GM21528 (cell line): Measurements from ENCODE around the gene SCN5A.

ENCODE experiments used
- ATAC-seq: cut with Tn5 transposase; IDR thresholded peaks from one replicate; pipeline ENCODE4 v1.9.1; 2021; ENCODE audit warnings: mild to moderate bottlenecking, moderate library complexity; ENCODE audit not compliant: unreplicated experiment, low FRiP score

Gene SCN5A

DNA sequence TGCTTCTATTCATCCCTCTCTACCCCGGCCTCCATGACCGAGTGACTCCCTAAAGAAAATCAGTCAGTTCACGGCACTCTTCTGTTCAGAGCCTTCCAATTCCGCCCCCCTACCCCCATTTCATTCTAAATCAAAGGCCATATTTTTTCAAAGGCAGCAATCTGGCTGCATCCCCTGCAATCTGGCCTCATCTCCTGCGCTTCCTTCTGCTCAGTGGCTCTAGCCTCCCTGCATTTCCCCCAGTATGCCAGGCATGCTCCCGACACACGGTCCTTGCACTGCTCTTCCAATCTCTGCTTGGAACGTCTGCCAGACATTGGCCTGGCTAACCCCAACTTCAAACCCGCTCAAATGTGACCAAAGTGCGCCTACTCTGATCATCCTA lies 85.6 kb downstream of the SCN5A start:
- no peak for ATAC-seq

DNA sequence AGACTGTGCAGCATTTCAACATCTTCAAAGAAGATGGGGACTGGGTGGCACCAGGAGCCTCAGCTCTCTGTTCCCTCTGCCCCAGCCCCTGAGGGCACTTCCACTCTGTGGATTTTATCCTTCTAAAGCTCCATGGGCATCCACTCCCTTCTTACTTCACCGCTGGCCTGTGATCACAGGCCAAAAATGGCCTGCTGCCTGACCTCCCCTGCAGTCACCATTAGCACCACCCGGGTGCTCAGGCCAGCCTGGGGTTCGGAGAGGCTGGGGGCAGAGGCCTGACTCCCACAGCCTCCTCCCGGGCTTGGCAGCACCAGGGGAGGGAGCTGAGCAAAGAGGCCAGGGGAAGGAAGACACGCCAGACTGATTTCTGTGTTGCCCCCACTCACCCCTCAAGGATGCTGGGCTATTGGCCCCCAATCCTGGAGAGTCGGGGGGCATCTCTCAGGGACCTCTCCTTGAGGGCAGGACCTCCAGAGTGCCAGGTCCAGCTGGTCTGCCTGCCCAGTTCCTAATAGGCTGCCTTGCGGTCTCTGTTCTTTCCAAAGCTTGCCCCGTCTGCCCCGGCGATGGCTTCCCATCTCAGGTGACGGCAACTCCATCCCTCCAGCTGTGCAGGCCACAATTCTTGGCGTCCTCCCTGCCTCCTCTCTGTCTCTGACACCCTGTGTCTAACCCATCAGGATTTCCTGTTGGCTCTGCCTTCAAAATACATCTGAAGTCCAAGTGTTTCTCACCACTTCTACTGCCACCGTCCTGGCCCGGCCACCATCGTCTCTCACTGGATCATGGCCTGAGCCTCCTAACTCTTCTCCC lies 86.2 kb downstream of the SCN5A start:
- no peak for ATAC-seq

DNA sequence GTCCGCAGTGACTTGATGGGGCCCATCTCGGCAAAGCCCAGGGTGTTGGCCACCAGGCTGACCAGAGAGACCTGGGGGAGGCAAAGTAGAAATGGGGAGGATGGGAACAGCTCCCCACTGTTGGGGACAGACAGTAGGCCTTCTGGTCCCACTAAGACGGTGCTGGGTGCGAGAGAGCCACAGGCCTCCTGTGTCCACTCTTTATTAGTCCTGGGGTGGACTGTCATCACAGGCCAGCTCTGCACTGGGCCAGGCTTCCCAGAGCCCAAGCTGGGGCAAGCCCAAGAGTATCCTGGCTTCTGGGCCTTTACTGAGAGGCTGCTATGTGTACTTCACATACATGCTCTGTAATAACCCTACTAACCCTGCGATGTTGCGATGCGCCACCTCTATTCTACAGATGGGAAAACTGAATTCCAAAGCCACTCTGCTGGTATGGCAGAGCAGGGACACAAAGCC lies 87.0 kb downstream of the SCN5A start:
- ATAC-seq, result no peak

DNA sequence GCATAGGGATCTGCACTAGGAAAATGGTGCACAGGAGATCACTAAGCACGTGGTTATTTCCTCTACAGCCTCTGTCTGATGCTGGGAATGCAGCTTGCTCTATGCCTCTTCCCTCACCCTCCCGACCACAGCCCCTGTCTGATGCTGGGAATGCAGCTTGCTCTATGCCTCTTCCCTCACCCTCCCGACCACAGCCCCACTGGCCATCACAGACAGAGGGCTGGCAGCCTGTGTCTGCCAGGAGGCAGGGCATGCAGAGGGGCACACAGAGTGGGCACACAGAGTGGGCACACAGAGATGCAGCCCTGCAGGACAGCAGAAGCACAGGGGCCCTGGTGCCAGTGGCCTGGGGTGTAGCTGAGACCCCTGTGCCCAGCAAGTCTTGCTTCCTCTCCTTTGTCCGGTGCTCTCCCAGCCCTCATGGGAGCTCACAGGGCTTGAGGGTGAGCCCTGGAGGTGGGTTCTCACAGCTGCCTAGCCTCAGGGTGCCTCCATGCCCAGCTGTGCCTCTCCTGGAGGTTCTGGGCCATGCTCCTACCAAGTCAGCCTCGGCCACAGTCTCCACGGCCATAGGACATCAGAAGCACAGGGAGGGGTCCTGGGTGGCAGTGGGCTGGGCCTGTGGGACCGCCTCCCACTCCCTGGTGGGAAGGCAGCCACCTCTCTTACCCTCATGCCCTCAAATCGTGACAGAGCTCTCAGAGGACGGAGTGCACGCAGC lies 87.6 kb downstream of the SCN5A start:
- ATAC-seq, result no peak

DNA sequence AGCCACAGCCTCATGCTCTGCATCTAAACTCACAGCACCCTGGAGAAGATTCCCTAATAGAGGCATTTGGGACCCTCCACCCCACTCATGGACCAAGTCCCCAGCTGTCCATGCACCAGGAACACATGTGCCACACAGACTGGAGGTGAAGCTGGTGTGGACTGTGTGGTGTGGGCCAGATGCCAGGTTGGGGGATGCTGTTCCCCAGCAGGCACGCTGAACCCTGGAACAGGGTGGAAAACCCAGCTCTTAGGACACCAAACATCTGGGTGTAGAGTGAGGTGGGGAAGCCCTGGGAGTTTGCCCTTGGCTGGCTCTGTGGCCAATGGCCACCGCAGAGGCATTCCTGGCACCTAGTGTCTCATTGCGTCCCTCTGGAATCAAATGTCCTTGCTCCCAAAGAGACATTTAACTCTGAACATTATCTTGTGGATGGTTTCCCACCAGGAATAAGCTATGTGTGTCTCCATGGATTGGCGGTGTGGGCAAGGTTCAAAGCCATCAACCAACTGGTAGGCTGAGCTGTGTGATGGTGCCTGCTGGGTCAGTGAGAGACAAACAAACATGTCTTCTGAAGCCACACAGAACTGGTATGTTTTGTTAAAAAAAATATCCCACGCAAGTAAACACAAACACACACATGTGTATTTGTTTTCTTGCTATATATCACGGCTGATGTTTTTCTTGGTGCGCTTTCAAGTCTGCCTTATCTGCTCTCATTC lies 88.3 kb downstream of the SCN5A start:
- ATAC-seq, result no peak

DNA sequence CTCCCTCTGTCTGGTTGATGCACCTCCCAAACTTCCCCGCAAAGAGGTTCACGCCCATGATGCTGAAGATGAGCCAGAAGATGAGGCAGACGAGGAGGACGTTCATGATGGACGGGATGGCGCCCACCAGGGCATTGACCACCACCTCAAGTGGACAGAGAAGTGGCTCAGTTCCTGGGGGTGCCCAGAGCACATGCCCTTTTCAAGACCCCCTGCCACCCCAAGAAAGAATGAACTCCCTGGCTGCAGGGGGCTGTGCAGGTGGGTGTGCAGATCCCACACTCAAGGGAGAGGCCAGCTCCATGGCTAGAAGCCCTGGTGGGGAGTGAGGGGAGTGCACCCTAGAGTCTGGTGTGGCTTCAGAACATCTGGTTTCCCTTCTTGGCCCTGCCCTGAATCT lies 89.2 kb downstream of the SCN5A start:
- ATAC-seq, result no peak

DNA sequence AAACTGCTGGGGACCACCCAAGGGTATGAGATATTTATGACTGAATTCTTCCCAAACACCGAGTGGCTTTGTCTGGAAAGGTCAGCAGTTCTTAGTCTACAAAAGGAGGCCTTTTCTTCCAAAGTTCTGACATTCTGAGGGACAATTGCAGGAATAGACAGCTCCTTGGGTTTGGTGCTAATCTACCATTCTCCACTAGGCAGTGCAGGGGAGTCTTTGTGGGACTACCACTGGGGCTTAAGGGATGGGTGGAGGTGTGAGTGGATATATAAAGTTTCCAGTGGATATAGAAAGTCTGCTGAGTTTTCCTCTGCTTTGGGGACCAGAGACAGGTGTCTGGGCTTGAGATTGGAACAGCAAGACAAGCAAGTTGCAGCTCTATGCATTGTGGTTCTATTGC lies 90.6 kb downstream of the SCN5A start:
- ATAC-seq, result no peak

DNA sequence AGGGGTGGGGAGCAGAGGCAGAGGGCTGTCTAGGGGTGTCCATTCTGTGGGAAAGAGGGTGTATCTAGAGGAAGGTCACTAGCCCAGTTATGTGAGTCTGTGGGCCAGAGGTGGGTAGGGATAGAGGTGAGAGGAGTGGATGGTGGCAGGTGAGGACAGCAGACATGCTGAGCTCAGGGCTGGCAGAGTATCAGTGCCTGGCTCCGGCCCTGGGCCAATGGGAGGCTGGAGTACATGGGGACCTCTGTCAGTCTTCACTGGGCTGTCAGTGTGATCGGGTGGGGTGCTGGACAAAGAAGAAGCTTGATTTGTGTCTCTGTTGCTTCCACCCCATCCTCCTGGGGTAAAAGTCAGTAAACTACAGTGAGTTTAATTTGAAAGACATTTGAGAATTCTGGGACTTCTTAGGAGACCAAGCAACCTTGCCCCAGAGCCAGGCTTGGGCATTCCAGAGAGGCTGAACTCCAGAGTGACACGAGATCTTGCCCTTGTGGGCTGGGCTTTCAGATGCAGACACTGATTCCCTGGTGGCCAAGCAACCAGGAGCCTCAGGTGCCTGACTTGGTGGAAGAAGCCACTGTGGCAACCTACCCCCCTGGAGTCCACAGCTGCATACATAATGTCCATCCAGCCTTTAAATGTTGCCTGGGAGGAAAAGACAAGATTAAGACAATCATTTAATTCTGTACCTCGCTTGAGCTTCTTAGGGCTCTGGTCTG lies 92.7 kb downstream of the SCN5A start:
- ATAC-seq, result no peak

DNA sequence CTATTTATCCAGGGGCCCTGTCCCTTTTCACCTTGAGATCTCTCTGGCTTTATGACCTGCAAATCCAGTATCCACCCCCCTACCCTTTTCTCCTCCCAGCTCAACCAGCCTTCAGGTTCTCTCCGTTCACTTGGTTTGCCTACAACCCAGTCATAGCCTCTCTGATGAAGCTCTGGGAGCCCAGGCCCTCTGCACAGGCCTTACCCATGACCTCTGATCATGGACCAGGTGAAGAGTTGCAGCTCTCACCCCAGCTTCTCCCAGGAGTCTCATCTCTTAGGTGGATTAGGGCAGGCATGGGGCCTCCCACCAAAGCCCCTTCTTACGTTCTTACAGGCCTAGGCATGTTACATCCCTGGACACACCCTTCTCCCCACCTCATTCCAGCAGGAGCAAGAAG lies 93.6 kb downstream of the SCN5A start:
- ATAC-seq, result no peak

DNA sequence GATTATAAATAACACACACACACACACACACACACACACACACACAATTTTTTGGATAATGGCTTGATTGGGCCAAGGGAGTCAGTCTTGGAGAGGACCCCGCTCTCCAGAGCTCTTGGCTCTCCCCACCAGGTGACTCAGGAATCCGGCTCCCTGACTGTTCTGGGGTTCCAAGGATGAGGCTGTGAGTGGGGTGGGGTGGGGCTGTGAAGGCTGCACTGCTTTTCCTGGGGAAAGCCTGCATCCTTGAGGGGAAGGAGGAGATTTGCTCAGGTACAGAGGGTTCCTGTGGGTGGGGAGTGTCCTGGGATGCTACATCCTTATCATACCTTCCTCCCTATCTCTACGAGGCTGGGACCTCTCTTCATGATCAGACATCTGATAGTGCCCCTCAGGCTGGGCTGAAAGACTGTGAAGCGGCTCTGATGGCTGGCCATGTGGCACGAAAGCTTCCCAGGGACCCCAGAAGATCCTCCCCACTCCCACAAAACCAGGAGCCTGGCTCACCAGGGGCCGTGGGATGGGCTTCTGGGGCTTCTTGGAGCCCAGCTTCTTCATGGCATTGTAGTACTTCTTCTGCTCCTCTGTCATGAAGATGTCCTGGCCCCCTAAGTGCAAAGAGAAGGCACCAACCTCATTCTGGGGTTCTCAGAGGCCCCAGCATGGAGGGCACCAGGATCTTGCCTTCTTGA lies 94.2 kb downstream of the SCN5A start:
- ATAC-seq, result no peak

DNA sequence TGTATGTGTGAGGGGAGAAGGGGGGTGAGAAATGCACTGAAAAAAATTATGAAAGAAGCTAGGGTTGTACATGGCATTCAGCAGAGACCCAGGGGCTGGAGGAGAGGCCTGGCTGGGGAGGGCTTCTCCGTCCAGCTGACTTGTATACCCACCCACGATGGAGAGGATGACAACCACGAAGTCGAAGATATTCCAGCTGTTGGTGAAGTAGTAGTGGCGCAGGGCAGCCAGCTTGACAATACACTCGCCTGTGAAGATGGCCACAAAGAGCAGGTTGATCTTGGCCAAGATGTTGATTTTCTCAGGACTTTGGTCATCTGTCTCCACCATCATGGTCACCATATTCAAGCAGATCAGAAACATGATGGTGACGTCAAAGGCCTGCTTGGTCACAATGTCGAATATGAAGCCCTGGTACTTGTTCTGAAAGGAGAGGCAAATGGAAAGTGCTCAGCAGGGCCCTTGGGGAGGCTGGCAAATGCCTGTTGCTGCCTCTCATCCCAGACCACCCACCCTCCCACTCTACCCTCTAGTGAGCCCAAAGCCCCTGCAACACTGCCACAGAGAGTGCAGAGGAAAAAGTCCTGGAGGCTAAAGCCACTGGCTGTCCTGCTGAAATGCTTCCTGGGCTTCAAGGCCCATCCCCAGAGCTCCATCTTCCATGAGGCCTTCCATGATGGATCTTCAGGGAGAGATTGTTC lies 95.2 kb downstream of the SCN5A start:
- ATAC-seq, result no peak

DNA sequence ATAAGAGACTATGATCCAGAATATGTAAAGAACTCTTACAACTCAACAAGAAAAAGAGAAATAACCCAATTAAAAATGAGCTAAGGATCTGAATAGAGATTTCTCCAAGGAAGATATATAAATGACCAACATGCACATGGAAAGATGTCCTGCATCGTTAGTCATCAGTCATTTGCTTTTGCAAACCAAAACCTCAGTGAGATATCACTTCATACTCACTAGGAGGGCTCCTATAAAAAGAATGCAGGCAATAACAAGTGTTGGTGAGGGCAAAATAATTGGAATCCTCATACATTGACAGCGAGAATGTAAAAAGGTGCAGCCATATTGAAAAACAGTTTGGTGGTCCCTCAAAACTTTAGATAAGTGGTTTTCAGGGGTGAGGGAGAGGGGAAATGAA lies 96.4 kb downstream of the SCN5A start:
- no peak for ATAC-seq

DNA sequence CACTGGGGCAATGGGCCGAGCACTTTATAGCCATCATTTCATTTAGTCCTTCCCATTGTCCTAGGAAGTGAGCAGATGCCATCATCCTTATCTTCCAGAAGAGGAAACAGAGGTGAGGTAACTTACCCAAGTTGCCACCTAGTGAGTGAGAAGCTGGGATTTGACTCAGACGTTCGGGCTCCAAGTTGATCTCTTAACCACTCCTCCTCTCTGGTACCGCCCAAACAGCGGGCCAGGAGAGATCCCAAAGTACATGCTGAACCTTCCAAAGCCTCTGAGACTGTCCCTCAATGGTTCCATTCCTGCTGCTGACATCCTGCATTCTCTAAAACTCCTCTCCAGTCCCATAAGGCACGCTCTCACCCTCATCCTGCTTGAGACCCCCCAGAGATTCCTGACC lies 97.1 kb downstream of the SCN5A start:
- no peak for ATAC-seq

DNA sequence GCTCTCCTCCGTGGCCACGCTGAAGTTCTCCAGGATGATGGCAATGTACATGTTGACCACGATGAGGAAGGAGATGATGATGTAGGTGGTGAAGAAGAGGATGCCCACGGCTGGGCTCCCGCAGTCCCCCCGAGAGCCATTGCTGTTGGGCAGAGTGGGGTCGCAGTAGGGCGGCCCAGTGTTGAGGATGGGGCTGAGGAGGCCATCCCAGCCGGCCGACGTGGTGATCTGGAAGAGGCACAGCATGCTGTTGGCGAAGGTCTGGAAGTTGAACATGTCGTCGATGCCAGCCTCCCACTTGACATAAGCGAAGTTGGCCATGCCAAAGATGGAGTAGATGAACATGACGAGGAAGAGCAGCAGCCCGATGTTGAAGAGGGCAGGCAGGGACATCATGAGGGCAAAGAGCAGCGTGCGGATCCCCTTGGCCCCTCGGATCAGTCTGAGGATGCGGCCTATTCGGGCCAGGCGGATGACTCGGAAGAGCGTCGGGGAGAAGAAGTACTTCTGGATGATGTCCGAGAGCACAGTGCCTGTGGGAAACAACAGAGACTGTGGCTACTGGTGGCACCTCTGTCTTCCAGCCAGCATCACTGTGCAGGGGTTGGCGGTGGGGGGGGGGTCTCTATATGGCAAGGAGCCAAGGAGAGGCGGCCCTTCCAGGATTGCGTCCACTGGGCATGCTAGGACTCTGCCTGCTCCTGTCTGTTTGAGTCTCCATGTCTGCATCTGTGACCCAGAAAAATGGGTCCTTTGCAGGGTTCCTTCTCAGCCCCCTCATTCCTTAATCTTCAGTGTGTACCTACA lies 98.3 kb downstream of the SCN5A start:
- no peak for ATAC-seq

DNA sequence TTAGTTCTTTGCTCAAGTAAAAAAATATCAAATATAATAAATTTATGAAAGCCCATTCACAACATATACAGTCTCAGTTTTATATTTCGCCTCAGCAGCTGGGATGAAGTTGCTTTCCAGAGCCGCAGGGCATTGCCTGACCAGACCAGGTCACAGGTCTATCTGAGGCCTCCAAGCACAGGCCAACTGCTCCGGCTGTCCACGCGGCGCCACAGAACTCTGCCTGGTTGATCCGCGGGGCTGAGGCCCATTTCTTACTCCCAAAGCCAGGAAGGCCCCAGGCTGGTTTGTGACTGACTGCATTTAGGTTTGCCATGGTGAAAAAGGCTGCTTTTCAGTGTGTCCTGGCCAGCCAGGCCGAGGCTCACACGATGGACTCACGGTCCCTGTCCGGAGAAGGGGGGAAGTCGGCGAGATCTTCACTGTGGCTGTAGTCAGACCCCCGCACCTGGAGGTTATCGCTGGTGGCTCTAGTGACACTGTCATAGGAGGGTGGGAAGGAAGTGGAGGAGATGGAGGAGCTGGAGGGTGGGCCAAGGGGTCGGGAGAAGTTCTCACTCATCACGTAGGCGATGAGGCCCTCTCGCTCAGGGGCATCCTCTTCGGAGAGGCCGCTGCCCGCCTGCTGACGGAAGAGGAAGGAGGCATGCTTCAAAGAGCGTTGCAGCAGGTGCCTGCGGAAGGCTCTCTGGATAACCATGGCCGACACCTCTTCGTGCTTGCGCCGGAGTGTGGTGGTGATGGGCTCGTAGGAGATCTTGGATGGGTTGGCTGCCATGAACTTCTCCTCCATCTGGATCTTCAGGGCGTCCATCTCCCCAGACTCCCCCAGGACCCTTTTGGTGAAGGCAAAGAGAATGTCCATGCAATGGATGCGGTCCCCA lies 99.3 kb downstream of the SCN5A start:
- ATAC-seq, result no peak

DNA sequence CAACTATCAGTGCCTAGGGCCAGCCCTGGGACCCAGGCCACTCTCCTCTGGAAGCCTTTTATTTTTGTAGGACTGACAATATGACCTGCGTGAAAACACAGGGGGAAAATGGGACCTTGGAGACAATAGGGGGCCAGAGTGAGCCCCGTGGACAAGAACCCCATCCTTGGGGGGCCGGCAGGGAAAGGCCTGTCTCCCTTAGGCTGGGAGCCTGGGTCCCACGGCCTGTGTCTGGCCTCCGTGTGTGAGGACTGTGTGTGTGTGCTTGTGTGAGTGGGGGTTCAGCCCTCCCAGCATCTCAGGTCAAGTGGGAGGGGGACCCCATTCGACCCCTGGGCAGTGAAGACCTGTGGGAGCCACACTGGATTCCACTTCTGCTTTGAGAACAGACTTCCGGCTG lies 100.0 kb downstream of the SCN5A start:
- ATAC-seq, result no peak

DNA sequence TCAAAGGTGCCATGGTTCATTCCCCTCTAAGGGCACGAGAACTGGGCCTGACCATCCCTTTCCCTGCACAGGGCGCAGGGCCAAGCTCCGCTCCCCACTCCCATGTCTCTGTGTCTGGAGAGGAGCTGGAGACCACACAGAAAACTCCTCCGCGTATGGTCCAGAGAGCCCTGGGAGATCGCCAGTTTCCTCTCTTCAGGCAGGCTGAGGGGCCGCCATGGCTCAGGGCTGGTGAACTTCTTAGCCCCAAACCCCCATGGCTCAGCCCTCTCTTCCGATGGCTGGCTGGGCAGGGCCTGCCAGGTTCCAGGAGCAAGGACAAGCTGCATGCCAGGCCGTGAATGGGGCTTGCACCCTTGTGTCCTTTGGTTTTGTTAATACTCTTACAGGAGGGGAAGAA lies 100.4 kb downstream of the SCN5A start:
- no peak for ATAC-seq
